Measurements from ENCODE around the gene FOSB.
A peak's percentile ranks its signal among the peaks of the same experiment; 100 is the strongest.

The FOSB gene

GRCh38 chr19:45497791-45498190 lies 30.0 kb downstream of the FOSB start:
- Histone ChIP-seq H3K4me1 (ENCODE audit: low read depth, poor library complexity, severe bottlenecking) (peaks cover 23% of the 10 kb centered on the region), H3K27ac (no peak overlapping the region), H3K9ac (no peak overlapping the region), H3K36me3 (ENCODE audit: insufficient read depth) (no peaks in the 10 kb centered on the region), H3K27me3 (ENCODE audit: insufficient read depth, low read depth) (peaks cover 38% of the 10 kb centered on the region), H3K4me2 (no peak overlapping the region), H2AFZ (ENCODE audit: low read depth) (no peak overlapping the region), H4K20me1 (ENCODE audit: insufficient read depth) (no peaks in the 10 kb centered on the region), H3K4me3 (IDR thresholded peaks at IDR 0.05; ENCODE audit: insufficient read depth, low read depth, low read length) (no peak overlapping the region), H3K79me2 (ENCODE audit: insufficient read depth, low read depth) (no peaks in the 10 kb centered on the region)
- TF ChIP-seq CTCF (conservative IDR thresholded peaks at IDR 0.05; ENCODE audit: low read depth, low read length): no peak

GRCh38 chr19:45498411-45499195 lies 30.8 kb downstream of the FOSB start, which contains the start of gene PPM1N:
TSS of gene PPM1N (plus strand) at chr19:45498443. CDS start at chr19:45498473, 30 bp downstream.
- Histone ChIP-seq H2AFZ (ENCODE audit: low read depth) (peak within 1 kb of the TSS; percentile 87), H4K20me1 (ENCODE audit: insufficient read depth) (no peaks in the 10 kb centered on the region), H3K9ac (no peak within 1 kb of the TSS), H3K4me2 (peak within 1 kb of the TSS; percentile 78), H3K4me1 (ENCODE audit: low read depth, poor library complexity, severe bottlenecking) (peaks cover 15% of the 10 kb centered on the region), H3K27ac (no peak within 1 kb of the TSS), H3K4me3 (IDR thresholded peaks at IDR 0.05; ENCODE audit: insufficient read depth, low read depth, low read length) (no peak within 1 kb of the TSS), H3K79me2 (ENCODE audit: insufficient read depth, low read depth) (no peaks in the 10 kb centered on the region), H3K36me3 (ENCODE audit: insufficient read depth) (no peaks in the 10 kb centered on the region), H3K27me3 (ENCODE audit: insufficient read depth, low read depth) (peaks cover 31% of the 10 kb centered on the region)
- TF ChIP-seq CTCF (conservative IDR thresholded peaks at IDR 0.05; ENCODE audit: low read depth, low read length): no peak

GRCh38 chr19:45499196-45500180 lies 31.7 kb downstream of the FOSB start:
- Histone ChIP-seq H2AFZ (ENCODE audit: low read depth) (no peak overlapping the region; the same call in 1 of the 2 replicates), H3K27me3 (ENCODE audit: insufficient read depth, low read depth) (peaks cover 22% of the 10 kb centered on the region), H3K4me1 (ENCODE audit: low read depth, poor library complexity, severe bottlenecking) (peaks cover 12% of the 10 kb centered on the region), H3K79me2 (ENCODE audit: insufficient read depth, low read depth) (no peaks in the 10 kb centered on the region), H3K27ac (no peak overlapping the region), H3K9ac (no peak overlapping the region), H4K20me1 (ENCODE audit: insufficient read depth) (no peaks in the 10 kb centered on the region), H3K4me2 (peak overlapping the region; percentile 41; the same call in 1 of the 2 replicates), H3K4me3 (IDR thresholded peaks at IDR 0.05; ENCODE audit: insufficient read depth, low read depth, low read length) (no peak overlapping the region), H3K36me3 (ENCODE audit: insufficient read depth) (no peaks in the 10 kb centered on the region)
- TF ChIP-seq CTCF (conservative IDR thresholded peaks at IDR 0.05; ENCODE audit: low read depth, low read length): no peak

- Histone ChIP-seq H3K4me3 (IDR thresholded peaks at IDR 0.05; ENCODE audit: insufficient read depth, low read depth, low read length) (no peak overlapping the region), H3K27ac (no peak overlapping the region), H3K4me1 (ENCODE audit: low read depth, poor library complexity, severe bottlenecking) (peaks cover 18% of the 10 kb centered on the region), H4K20me1 (ENCODE audit: insufficient read depth) (no peaks in the 10 kb centered on the region), H3K36me3 (ENCODE audit: insufficient read depth) (no peaks in the 10 kb centered on the region), H3K9ac (no peak overlapping the region), H2AFZ (ENCODE audit: low read depth) (no peak overlapping the region), H3K79me2 (ENCODE audit: insufficient read depth, low read depth) (no peaks in the 10 kb centered on the region), H3K27me3 (ENCODE audit: insufficient read depth, low read depth) (peaks cover 6% of the 10 kb centered on the region), H3K4me2 (no peak overlapping the region)
- no peak for TF ChIP-seq CTCF (conservative IDR thresholded peaks at IDR 0.05; ENCODE audit: low read depth, low read length)
These were observed 33.3 kb downstream of the FOSB start for GRCh38 chr19:45500918-45501729.
